IPS-11a (cell line): ENCODE results near the gene RAF1.
"Not testable (repeated sequence)": the region's sequence is repeated elsewhere in the genome, so short reads cannot be mapped to it uniquely, and the experiment has no call there.

Experiments used
- H3K4me3 ChIP-seq: one replicate; pipeline ENCODE4 v1.5.1; 2013; ENCODE audit warnings: low read depth, low read length, control low read depth

Gene RAF1

DNA sequence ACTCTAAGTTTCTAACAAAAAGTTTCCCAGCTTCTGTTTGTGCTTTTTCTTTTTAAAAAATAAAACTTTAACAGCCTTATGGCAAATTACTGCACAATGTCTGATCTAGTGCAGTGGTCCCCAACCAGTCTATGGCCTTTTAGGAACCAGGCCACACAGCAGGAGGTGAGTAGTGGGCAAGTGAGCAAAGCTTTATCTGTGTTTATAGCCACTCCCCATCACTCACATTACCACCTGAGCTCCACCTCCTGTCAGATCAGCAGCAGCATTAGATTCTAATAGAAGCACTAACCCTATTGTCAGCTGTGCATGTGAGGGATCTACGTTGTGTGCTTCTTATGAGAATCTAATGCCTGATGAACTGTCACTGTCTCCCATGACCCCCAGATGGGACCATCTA, 101.5 kb downstream of the RAF1 start:
- H3K4me3 ChIP-seq: no peak overlapping the region

DNA sequence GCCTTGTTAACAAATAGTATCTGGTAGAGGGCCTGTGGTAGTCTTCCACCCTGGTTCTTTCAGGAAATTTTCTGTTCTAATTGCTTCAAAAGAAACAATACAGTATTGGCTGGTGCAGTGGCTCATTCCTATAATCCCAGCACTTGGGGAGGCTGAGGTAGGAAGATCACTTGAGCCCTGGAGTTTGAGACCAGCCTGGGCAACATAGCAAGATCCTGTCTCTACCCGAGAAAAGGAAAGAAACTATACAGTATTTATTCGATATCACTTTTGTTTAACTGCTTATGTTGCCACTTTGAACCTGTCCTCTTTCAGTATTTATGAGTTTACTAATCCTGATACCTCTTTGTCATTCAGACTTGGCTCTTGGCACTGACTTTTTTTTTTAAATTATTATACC, 102.5 kb downstream of the RAF1 start:
- no peak overlapping the region for H3K4me3 ChIP-seq

DNA sequence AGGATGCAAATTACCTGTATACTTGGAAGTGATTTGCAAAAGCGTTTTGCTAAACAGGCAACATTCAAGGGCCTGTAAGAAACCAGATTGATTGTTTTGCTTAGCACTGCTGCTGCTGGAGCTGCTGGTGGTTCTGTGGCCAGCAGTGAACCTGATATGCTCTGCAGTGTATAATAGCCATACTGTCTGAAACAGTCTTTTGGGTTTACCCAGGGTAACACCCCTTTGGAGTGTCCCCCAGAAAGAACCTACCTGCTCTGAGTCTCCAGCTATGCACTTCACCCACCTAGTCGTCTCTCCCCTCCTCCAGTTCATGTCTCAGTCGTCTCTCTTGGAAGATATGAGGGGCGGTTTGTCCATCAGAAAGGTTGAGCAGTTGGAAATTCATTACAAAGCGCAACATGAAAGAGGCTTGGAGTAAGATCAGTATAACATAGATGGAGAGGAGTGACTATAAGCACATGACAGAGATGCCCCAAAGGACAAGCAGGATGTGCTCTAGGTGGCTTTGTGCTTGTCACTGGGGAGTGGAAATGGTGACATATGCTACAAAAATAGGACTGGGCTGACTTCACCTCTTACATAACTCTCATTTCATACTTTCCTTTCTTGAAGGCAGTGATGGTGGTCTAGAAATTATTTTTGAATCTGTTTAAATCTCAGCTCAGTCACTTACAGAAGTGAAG, 103.3 kb downstream of the RAF1 start:
- H3K4me3 ChIP-seq: no peak overlapping the region

DNA sequence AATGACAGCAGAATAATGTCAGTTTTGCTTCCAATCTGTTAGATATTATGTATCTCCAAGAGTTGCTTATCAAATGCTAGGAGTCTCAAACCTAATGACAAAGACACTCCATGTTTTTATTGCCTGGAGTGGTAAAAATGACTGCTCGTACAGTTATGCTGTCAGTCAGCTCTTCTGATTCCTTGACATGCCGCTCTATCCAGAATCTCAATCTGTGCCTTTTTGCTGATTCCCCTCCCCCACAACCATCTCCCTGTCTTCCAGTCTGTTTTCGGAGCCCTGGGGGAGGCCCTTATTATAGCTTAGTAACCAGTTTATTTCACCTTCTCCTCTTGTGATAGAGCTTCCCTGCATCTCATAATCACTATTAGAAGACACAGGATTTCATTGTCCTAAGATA, 104.4 kb downstream of the RAF1 start:
- H3K4me3 ChIP-seq: no peak overlapping the region

DNA sequence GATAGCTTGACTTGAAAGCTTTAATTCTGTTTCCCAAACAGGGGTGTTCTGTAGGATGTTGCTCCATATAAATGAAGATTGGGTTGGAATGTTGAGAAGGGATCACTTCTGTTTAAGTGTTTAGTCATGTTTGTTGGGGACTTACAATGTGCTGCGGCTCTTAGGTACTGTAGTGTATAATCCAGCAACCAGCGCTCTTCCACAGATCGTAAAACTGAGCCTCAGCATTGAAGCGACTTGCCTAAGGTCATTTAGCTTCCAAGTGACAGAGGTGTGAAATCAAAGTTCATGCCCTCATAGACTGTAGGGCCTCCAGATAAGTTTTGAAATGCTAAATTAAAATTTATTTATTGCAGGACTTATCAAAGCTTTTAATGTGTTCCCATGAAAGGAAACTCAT, 105.2 kb downstream of the RAF1 start:
- no peak overlapping the region for H3K4me3 ChIP-seq

DNA sequence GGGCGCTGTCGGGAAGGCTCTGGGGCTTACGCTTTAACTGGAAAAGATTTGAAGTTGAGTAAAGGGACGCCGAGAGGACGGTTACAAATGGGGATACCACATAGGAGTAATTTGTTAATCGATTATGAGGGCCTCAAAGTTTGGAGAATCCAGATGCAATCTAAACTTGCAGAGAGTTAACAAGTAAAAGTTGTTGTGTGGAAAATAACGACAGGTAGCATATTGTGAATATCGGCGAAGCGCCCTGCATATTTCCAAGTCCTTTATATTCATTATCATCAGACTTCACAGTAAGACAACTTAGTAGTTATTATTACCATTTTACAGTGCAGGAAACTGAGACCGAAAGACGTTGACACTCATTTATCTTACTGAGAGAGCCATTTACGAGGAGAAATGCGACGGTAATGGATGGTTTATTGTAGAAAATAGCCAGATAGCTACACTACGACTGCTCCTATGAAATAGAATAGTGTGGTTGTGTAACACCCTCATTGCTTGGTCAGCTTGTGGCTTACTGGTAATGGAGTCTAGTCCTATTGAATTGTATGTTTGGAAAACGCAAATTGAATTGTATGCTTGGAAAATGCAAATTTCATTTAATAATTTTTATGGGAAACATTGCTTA, 106.3 kb downstream of the RAF1 start:
- H3K4me3 ChIP-seq: peak overlapping the region; percentile 79

DNA sequence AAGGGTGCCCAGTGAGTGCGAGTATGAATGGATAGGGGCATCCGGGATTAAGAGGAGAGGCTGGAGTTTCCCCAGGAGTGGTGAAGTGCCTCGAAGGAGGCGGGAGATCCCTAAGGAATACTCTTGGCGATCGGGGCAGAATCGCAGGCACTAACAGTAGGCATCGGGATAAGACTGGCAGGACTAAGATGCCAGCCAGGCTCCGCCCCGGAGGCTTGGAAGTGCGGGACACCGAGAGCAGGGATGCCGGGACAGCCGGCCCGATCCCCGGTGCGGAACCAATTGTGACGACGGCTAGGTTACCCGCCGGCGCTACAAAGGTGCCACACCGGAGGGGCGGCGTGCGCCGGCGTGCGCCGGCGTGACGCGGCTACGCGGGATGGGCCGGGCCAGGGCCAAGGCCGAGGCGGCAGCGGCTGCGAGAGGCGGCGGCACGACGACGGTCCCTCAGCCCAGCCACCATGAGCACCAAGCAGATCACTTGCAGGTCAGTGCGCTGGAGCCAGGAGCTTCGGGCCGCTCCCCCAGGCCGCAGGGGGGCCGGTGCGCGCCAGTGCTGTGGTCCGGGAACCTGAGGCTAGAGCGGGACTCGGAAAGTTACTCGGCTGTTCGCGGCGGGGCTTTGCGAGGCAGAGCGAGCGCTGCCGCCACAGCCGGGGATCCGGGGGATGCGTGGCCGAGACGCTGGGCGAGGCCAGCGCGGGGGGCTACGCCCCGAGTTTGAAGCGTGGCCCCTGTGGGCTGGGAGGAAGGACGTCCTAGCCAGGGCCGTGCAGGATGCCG, 107.0 kb downstream of the RAF1 start, which contains the start of gene MKRN2:
TSS of gene MKRN2 (plus strand) at position 398 of the 783 bp plus-strand sequence. CDS start at position 462, 64 bp downstream.
- peak within 1 kb of the TSS; percentile 79 for H3K4me3 ChIP-seq

DNA sequence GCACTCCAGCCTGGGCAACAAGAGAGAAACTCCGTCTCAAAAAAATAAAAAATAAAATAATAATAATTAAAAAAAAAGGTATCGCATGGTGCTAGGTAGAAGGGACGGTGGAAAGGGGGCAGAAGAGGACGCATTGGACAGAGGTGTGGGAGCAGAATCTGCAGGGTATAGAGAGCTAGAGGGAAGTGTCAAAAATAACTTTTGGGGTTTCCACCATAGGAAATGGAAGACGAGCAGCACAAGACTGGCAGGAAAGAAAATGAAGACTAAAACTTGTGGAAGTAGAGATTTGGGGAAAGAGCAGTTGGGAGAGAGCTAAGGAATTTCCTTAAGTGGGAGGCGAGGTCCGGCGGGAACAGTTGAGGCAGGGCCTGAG, 107.6 kb downstream of the RAF1 start:
- H3K4me3 ChIP-seq: peak overlapping the region; percentile 79

DNA sequence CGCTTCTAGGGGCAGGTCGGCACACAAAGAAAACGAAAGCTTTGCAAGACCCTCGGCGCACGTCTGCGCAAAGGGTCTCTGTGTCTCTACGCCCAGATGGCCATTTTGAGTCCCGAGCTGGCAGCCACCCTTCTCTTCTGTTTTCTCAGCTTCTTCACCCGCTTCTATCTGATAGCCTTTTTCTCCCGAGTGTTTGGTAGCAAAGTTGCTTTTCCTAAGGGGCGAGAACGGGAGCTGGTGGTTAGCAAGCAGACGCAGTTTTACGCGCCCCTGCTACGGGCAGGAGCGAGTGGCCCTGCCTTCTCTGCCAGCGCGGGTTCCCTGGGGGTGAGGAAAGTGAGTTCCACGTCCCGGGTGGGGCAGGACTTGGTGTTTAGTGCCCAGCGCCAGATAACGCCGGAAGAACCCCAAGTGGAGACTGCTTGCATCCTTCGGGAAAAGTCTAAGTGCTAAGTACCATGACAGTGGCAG, 110.0 kb downstream of the RAF1 start:
- H3K4me3 ChIP-seq: peak overlapping the region; percentile 40

DNA sequence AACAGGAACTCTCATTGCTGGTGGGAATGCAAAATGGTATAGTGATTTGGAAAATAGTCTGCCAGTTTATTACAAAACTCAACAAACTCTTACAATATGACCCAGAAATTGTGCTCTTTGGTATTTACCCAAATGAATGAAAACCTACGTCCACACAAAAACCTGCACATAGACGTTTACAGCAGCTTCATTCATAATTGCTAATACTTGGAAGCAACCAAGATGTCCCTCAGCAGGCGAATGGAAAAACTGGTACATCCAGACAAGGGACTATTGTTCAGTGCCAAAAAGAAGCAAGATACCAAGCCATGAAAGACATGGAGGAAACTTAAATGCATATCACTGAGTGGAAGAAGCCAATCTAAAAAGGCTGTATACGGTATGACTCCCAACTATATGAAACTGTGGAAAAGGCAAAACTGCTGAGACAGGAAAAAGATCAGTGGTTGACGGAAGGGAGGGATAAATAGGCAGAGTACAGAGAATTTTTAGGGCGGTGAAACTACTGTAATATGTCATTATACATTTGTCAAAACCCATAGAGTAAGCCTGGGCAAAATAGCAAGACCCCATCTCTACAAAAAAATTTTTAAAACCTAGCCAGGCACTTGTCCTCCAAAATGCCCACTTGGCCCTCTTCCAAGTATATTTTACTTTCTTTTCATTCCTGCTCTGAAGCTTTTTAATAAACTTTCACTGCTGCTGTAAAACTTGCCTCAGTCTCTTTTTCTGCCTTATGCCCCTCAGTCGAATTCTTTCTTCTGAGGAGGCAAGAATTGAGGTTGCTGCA, 113.8 kb downstream of the RAF1 start:
- no peak overlapping the region for H3K4me3 ChIP-seq

DNA sequence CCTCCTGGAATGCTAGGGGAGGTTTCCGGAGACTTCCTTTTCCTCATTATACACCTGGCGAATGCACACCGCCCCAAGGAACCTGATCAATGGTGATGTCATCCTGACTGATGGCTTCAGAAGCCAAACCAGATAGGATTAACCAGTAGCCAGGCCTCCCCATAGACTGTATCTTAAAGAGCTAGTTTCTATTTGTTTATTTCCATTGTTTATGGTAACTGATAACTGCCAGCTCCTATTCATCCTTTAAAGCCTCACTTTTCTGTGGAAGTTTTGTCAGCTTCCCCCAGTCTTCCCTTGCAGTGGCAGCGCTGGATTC, 118.5 kb downstream of the RAF1 start, which contains the start of gene MKRN2OS:
TSS of gene MKRN2OS (minus strand) at position 27 of the 319 bp plus-strand sequence. CDS start 35 bp downstream, outside the sequence.
- H3K4me3 ChIP-seq: no peak within 1 kb of the TSS

DNA sequence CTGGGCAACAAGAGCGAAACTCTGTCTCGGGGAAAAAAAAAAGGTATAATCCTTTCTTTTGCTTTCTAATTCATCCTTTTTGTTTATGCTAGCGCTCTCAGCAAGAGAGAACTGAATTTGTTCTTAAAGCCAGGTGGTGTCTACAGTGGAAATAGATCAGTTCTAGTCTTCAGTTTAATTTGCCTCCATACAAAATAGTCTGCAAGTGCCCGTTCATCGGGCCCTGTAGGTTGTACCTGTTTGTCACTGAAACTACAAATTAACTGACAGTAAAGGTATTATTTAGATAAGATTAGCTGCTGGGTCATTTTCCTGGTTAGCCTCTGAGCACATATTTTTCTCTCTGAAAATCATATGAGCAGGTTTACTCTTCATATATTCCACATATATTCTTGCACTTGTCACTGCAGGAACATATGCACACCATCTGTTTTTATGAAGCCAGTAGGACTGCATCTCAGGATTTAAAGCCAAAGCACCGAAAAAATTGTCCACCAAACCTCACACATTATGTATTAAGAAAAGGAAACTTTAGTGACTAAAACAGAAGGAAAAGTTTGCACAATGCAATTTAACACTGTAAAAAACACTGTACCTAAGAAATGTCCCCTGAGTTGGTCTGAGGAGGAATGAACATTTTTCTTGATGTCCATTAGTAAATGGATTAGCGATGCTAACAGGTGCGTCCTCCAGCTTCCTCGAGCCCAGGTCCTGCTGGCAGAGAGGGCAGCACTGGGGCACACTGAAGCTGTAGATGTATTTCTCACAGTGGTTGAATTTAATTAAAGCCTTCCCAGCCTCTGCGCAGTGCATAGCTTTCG, 119.1 kb downstream of the RAF1 start:
- no peak overlapping the region for H3K4me3 ChIP-seq

DNA sequence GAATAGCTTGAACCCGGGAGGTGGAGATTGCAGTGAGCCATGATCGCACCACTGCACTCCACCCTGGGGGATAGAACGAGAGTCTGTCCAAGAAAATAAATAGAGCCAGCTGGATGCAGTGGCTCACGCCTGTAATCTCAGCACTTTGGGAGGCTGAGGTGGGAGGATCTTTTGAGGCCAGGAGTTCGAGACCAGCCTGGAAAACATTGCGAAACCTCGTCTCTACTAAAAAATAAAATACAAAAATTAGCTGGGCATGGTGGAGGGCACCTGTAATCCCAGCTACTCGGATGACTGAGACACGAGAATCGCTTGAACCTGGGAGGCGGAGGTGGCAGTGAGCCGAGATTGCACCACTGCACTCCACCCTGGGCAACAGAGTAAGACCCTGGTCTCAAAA, 120.4 kb downstream of the RAF1 start:
- H3K4me3 ChIP-seq: not testable (repeated sequence)

DNA sequence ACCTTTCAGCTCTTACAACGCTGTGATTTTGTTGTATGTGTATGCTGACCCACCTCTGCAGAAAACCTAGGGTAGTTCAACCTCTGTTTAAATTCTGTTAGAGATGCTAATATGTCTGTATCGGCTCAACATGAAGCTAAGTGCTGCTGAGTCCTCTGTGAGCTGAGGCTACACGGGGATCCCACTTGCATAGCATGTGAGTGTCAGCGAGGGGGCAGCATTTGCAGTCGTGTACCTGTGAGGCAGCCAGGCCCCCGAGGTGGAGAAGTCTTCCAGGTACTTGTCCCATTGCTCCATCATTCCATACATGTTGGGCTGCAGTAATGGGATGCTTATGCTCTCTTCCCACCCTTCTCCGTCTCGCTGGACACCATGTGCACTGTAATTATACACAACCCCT, 122.3 kb downstream of the RAF1 start:
- H3K4me3 ChIP-seq: no peak overlapping the region

DNA sequence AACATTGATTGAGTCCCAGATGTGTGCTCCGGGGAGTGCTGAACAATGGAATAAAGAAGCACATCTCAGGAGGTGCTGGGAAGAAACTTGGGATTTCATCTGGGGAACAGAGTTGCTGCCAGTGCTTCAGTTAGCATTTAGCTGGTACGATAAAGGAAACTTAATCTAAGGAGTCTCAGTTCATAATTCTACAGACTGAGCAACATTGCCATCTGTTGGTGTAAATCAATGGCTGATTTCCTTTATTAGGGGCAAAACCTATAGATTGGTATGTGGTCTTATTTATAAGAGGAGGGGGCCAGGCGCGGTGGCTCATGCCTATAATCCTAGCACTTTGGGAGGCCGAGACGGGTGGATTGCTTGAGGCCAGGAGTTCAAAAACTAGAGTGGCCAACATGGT, 127.5 kb downstream of the RAF1 start:
- H3K4me3 ChIP-seq: no peak overlapping the region
